KMS-11 (cell line): ENCODE measurements around the gene RPS6KA5.

Source experiments
- H2AFZ ChIP-seq: fragments of 200-600 bp; sonication (generic); 2 replicates; pipeline ENCODE4 v1.6.1; 2016; ENCODE audit warnings: antibody characterized with exemption, mixed run types, low read depth
- H3K27ac ChIP-seq: fragments of 200-600 bp; sonication (generic); 2 replicates; pipeline ENCODE4 v1.6.1; 2016; ENCODE audit warnings: mild to moderate bottlenecking, mixed run types
- H3K27me3 ChIP-seq: fragments of 200-600 bp; sonication (generic); 2 replicates; pipeline ENCODE4 v1.6.1; 2017; ENCODE audit warnings: mild to moderate bottlenecking, low read depth, mixed run types, moderate library complexity; ENCODE audit not compliant: insufficient read depth
- H3K36me3 ChIP-seq: fragments of 200-600 bp; sonication (generic); 2 replicates; pipeline ENCODE4 v1.6.1; 2017; ENCODE audit warnings: mild to moderate bottlenecking, mixed run types; ENCODE audit not compliant: insufficient read depth
- H3K4me1 ChIP-seq: fragments of 200-600 bp; sonication (generic); 2 replicates; pipeline ENCODE4 v1.6.1; 2016; ENCODE audit warnings: mild to moderate bottlenecking, low read depth, mixed run types; ENCODE audit not compliant: poor library complexity, severe bottlenecking
- H3K4me2 ChIP-seq: fragments of 200-600 bp; sonication (generic); 2 replicates; pipeline ENCODE4 v1.7.0; 2016; ENCODE audit warnings: mild to moderate bottlenecking, mixed run types
- H3K4me3 ChIP-seq: fragments of 200-600 bp; sonication (generic); IDR thresholded peaks from 2 replicates; pipeline ENCODE4 v1.6.1; 2017; ENCODE audit warnings: low read depth, low read length, mixed read lengths; ENCODE audit not compliant: insufficient read depth
- H3K79me2 ChIP-seq: fragments of 200-600 bp; sonication (generic); 2 replicates; pipeline ENCODE4 v1.6.1; 2016; ENCODE audit warnings: low read depth, mixed run types; ENCODE audit not compliant: insufficient read depth
- H3K9ac ChIP-seq: fragments of 200-600 bp; sonication (generic); 2 replicates; pipeline ENCODE4 v1.6.1; 2016; ENCODE audit warnings: mild to moderate bottlenecking, mixed run types
- H4K20me1 ChIP-seq: fragments of 200-600 bp; sonication (generic); 2 replicates; pipeline ENCODE4 v1.6.1; 2016; ENCODE audit warnings: mild to moderate bottlenecking, mixed run types; ENCODE audit not compliant: insufficient read depth
- TF ChIP-seq, protein P1 (sequence below): fragments of 200-600 bp; sonication (generic); conservative IDR thresholded peaks from 2 replicates; pipeline ENCODE4 v1.6.1; 2017; ENCODE audit warnings: low read depth, mild to moderate bottlenecking, antibody characterized with exemption, low read length, moderate library complexity, mixed read lengths

Gene RPS6KA5

GRCh38 chr14:90809530-90810312 is 250.7 kb downstream of the RPS6KA5 start:
- H3K4me3 ChIP-seq, result no peak overlapping the region
- no peaks in the 10 kb centered on the region for H3K79me2 ChIP-seq
- no peak overlapping the region for H3K4me2 ChIP-seq
- no peaks in the 10 kb centered on the region for H3K27me3 ChIP-seq
- TF ChIP-seq, protein P1, sequence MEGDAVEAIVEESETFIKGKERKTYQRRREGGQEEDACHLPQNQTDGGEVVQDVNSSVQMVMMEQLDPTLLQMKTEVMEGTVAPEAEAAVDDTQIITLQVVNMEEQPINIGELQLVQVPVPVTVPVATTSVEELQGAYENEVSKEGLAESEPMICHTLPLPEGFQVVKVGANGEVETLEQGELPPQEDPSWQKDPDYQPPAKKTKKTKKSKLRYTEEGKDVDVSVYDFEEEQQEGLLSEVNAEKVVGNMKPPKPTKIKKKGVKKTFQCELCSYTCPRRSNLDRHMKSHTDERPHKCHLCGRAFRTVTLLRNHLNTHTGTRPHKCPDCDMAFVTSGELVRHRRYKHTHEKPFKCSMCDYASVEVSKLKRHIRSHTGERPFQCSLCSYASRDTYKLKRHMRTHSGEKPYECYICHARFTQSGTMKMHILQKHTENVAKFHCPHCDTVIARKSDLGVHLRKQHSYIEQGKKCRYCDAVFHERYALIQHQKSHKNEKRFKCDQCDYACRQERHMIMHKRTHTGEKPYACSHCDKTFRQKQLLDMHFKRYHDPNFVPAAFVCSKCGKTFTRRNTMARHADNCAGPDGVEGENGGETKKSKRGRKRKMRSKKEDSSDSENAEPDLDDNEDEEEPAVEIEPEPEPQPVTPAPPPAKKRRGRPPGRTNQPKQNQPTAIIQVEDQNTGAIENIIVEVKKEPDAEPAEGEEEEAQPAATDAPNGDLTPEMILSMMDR, result no peak
- H3K4me1 ChIP-seq, result peaks cover 6% of the 10 kb centered on the region
- no peak overlapping the region for H3K27ac ChIP-seq
- H2AFZ ChIP-seq, result no peak overlapping the region
- H4K20me1 ChIP-seq, result no peaks in the 10 kb centered on the region
- H3K36me3 ChIP-seq, result no peaks in the 10 kb centered on the region
- no peak overlapping the region for H3K9ac ChIP-seq

- Histone ChIP-seq H3K27ac (no peak overlapping the region), H3K9ac (no peak overlapping the region), H3K4me3 (no peak overlapping the region), H2AFZ (no peak overlapping the region), H3K27me3 (no peaks in the 10 kb centered on the region), H3K4me2 (no peak overlapping the region), H4K20me1 (no peaks in the 10 kb centered on the region), H3K4me1 (peaks cover 6% of the 10 kb centered on the region), H3K79me2 (no peaks in the 10 kb centered on the region), H3K36me3 (no peaks in the 10 kb centered on the region)
- TF ChIP-seq, protein P1, result no peak
These were observed 251.5 kb downstream of the RPS6KA5 start for GRCh38 chr14:90808759-90809529.

DNA sequence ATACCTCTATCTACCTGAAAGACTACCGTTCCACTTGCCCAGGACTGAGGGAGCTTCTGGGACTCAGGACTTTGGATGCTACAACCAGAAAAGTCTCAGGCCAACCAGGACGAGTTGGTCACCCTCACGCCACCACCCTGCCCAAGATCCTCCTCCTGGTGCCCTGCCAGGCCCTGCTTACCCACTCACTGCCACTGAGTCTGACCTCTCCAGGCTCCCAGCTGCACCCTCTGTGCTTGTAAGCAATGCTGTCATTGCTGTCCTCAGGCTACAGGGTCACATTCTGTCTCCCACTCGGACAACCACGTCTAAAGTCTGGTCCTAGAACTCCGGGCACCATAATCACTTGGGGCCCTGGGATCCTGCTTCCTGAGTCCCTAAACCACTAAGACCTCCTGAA is 253.4 kb downstream of the RPS6KA5 start:
- peaks cover 6% of the 10 kb centered on the region for H3K4me1 ChIP-seq
- H3K27me3 ChIP-seq, result no peaks in the 10 kb centered on the region
- no peak overlapping the region for H3K4me2 ChIP-seq
- H2AFZ ChIP-seq, result no peak overlapping the region
- no peak overlapping the region for H3K4me3 ChIP-seq
- H4K20me1 ChIP-seq, result no peaks in the 10 kb centered on the region
- no peaks in the 10 kb centered on the region for H3K36me3 ChIP-seq
- TF ChIP-seq, protein P1, result no peak
- no peak overlapping the region for H3K9ac ChIP-seq
- no peaks in the 10 kb centered on the region for H3K79me2 ChIP-seq
- H3K27ac ChIP-seq, result no peak overlapping the region

- no peak overlapping the region for H3K27ac ChIP-seq
- H3K4me1 ChIP-seq, result peaks cover 6% of the 10 kb centered on the region
- H4K20me1 ChIP-seq, result no peaks in the 10 kb centered on the region
- no peaks in the 10 kb centered on the region for H3K79me2 ChIP-seq
- H3K27me3 ChIP-seq, result no peaks in the 10 kb centered on the region
- no peaks in the 10 kb centered on the region for H3K36me3 ChIP-seq
- H3K4me2 ChIP-seq, result no peak overlapping the region
- no peak overlapping the region for H3K4me3 ChIP-seq
- TF ChIP-seq, protein P1, result no peak
- no peak overlapping the region for H2AFZ ChIP-seq
- no peak overlapping the region for H3K9ac ChIP-seq
These were observed 254.5 kb downstream of the RPS6KA5 start for GRCh38 chr14:90805662-90806540.
